T47D (cell line): Measurements from ENCODE around the gene SAMD7.

Experiments used
- DNase-seq, 2 experiments: peaks; one replicate each; pipeline versions ENCODE4 v3.0.0 to v3.0.0-alpha.2; 2011 to 2012; ENCODE audit warnings: low read depth in 1 of 2, low spot score in 1 of 2
- JUND ChIP-seq: IDR thresholded peaks from 2 replicates; pipeline ENCODE4 v1.6.1; 2012; ENCODE audit warnings: low read depth
- in situ Hi-C: cut with HindIII; loops from 2 replicates; pipeline ENCODE4 v1.10.0; 2016; ENCODE audit warnings: low sequenced_read_pairs, low pct_unique_long_range_greater_than_20kb

Gene SAMD7

GRCh38 chr3:169930843-169931242, 19.5 kb downstream of the SAMD7 start:
- TF ChIP-seq JUND, result no peak
- in situ Hi-C loops, result no loop called here
- no peak for DNase-seq

- TF ChIP-seq JUND, result no peak
- in situ Hi-C loops, result no loop called here
- no peak for DNase-seq
Observed at GRCh38 chr3:169931747-169932520, 20.6 kb downstream of the SAMD7 start.

- no peak for DNase-seq
- no peak for TF ChIP-seq JUND
- in situ Hi-C loops, result no loop called here
Observed at GRCh38 chr3:169939320-169939719, 27.9 kb downstream of the SAMD7 start.

GRCh38 chr3:169939751-169940150, 28.4 kb downstream of the SAMD7 start:
- TF ChIP-seq JUND, result no peak
- no peak for DNase-seq
- in situ Hi-C loops, result no loop called here

- no peak for TF ChIP-seq JUND
- in situ Hi-C loops, result no loop called here
Observed at GRCh38 chr3:169940470-169941181, 29.3 kb downstream of the SAMD7 start.

GRCh38 chr3:169945313-169945712, 33.9 kb downstream of the SAMD7 start:
- in situ Hi-C loops, result no loop called here
- TF ChIP-seq JUND, result no peak
- no peak for DNase-seq

More at GRCh38 chr3:169940470-169941181, 29.3 kb downstream of the SAMD7 start:
- no peak for DNase-seq

- in situ Hi-C loops, result no loop called here
Observed at GRCh38 chr3:169946336-169946735, 35.0 kb downstream of the SAMD7 start.

GRCh38 chr3:169948559-169949448, 37.4 kb downstream of the SAMD7 start:
- in situ Hi-C loops, result no loop called here
- TF ChIP-seq JUND, result no peak
- DNase-seq, result peak in 1 of 2 experiments; percentile 69

More at GRCh38 chr3:169946336-169946735, 35.0 kb downstream of the SAMD7 start:
- no peak for DNase-seq
- no peak for TF ChIP-seq JUND

- no peak for DNase-seq
- in situ Hi-C loops, result no loop called here
- no peak for TF ChIP-seq JUND
Observed at GRCh38 chr3:169952045-169952444, 40.7 kb downstream of the SAMD7 start.

GRCh38 chr3:169953462-169954141, 42.2 kb downstream of the SAMD7 start:
- TF ChIP-seq JUND, result no peak
- peak in 1 of 2 experiments; percentile 35 for DNase-seq
- in situ Hi-C loops, result no loop called here

GRCh38 chr3:169954142-169954756, 42.9 kb downstream of the SAMD7 start:
- no peak for TF ChIP-seq JUND
- in situ Hi-C loops, result no loop called here
- DNase-seq, result no peak
